ENCODE measurements around the gene PIPOX.

GRCh38 chr17:29076722-29077121 lies 33.8 kb downstream of the PIPOX start:
- TF ChIP-seq POLR2A (IDR thresholded peaks at IDR 0.05; ENCODE audit: low read length) = no peak
- TF ChIP-seq GATA1 (IDR thresholded peaks at IDR 0.05; ENCODE audit: low read depth, low read length) = no peak
